Uterus (tissue), 4 donors: ENCODE measurements around the gene PTGIS. TPM values are rescaled to one million over a fixed set of nuclear protein-coding genes. Genes with fewer than 3 reads are reported as not detected.

Experiments
- DNase-seq, 2 donors: peaks; one replicate each; pipeline ENCODE4 v3.0.0-alpha.2; 2019 to 2020
- H3K27ac ChIP-seq, 2 donors: fragments of 200-600 bp; sonication (generic); 1 replicate in 1 of 2; 2 replicates in 1 of 2; pipeline ENCODE4 v1.5.1; 2016 to 2018
- H3K27me3 ChIP-seq, 2 donors: fragments of 200-600 bp; sonication (generic); one replicate each; pipeline ENCODE4 v1.5.1; 2018 to 2019; ENCODE audit warnings: control low read depth in 1 of 2
- H3K36me3 ChIP-seq, 2 donors: fragments of 200-600 bp; sonication (generic); one replicate each; pipeline ENCODE4 v1.5.1; 2019; ENCODE audit warnings: control low read depth in 1 of 2
- H3K4me1 ChIP-seq, 2 donors: fragments of 200-600 bp; sonication (generic); one replicate each; pipeline ENCODE4 v1.5.1; 2018 to 2019; ENCODE audit warnings: control low read depth in 1 of 2
- H3K4me3 ChIP-seq, 2 donors: fragments of 200-600 bp; sonication (generic); 1 replicate in 1 of 2; 2 replicates in 1 of 2; pipeline ENCODE4 v1.5.1; 2018 to 2019; ENCODE audit warnings: mild to moderate bottlenecking in 1 of 2
- H3K9me3 ChIP-seq, 2 donors: fragments of 200-600 bp; sonication (generic); one replicate each; pipeline ENCODE4 v1.5.1; 2019; ENCODE audit warnings: control low read depth in 1 of 2
- CTCF ChIP-seq, 4 experiments: fragments of 200-600 bp in 2 of 4; fragments of 450-650 bp in 2 of 4; sonication (generic) in 2 of 4; IDR thresholded peaks; one replicate each; pipeline ENCODE4 v1.5.1; 2016 to 2019; ENCODE audit warnings: antibody characterized with exemption in 4 of 4, mild to moderate bottlenecking in 2 of 4, moderate library complexity in 1 of 4
- POLR2A ChIP-seq, 2 donors: fragments of 450-650 bp; IDR thresholded peaks; one replicate each; pipeline ENCODE4 v1.6.1; 2016; ENCODE audit warnings: antibody characterized with exemption in 2 of 2, mild to moderate bottlenecking in 1 of 2, moderate library complexity in 1 of 2
- intact Hi-C: fragments of 100-400 bp; cut with DNase I; formaldehyde crosslinking; loops from one replicate; pipeline ENCODE4 v1.15.1; 2023; ENCODE audit warnings: low total_unique reads
- total RNA-seq, 4 donors: library from RNA; depleted of rRNA in 3 of 4; stranded (reverse); fragments of >200 nt in 3 of 4; gene quantifications; one replicate each; pipeline versions ENCODE4 v1.1.0 to v1.2.4, GENCODE V29; 2014 to 2023
- donor health status: DM: yes; HTN: yes; CAD: no.

PTGIS gene
- total RNA-seq, 4 donors from 2014 or later, result 64.7 to 460 (median 140) TPM

- Histone ChIP-seq H3K27me3 (no peaks in the 10 kb centered on the region), H3K36me3 (no peaks in the 10 kb centered on the region), H3K9me3 (no peaks in the 10 kb centered on the region), H3K4me1 (no peaks in the 10 kb centered on the region), H3K27ac (no peak overlapping the region), H3K4me3 (no peak overlapping the region)
- intact Hi-C loops, result no loop called here
- no peak for TF ChIP-seq POLR2A (IDR thresholded peaks at IDR 0.05)
- TF ChIP-seq CTCF (IDR thresholded peaks at IDR 0.05), result no peak
- DNase-seq, result no peak
These were observed 92.5 kb downstream of the PTGIS start for GRCh38 chr20:49475292-49476015.

- Histone ChIP-seq H3K27me3 (no peaks in the 10 kb centered on the region), H3K4me3 (no peak overlapping the region), H3K36me3 (no peaks in the 10 kb centered on the region), H3K4me1 (no peaks in the 10 kb centered on the region), H3K27ac (no peak overlapping the region), H3K9me3 (no peaks in the 10 kb centered on the region)
- no peak for DNase-seq
- intact Hi-C loops, result no loop called here
- no peak for TF ChIP-seq CTCF (IDR thresholded peaks at IDR 0.05)
- TF ChIP-seq POLR2A (IDR thresholded peaks at IDR 0.05), result no peak
These were observed 96.5 kb downstream of the PTGIS start for GRCh38 chr20:49471397-49471796.

GRCh38 chr20:49470922-49471321 is 97.0 kb downstream of the PTGIS start:
- H3K36me3 ChIP-seq, result no peaks in the 10 kb centered on the region
- H3K9me3 ChIP-seq, result no peaks in the 10 kb centered on the region
- TF ChIP-seq POLR2A (IDR thresholded peaks at IDR 0.05) (no peak), CTCF (IDR thresholded peaks at IDR 0.05) (no peak)
- intact Hi-C loops, result no loop called here
- H3K27ac ChIP-seq, result no peak overlapping the region
- no peaks in the 10 kb centered on the region for H3K27me3 ChIP-seq
- no peak for DNase-seq
- H3K4me1 ChIP-seq, result no peaks in the 10 kb centered on the region
- no peak overlapping the region for H3K4me3 ChIP-seq

GRCh38 chr20:49469060-49469459 is 98.9 kb downstream of the PTGIS start:
- no peak for DNase-seq
- H3K27ac ChIP-seq, result no peak overlapping the region
- no peak overlapping the region for H3K4me3 ChIP-seq
- intact Hi-C loops, result no loop called here
- no peaks in the 10 kb centered on the region for H3K27me3 ChIP-seq
- no peaks in the 10 kb centered on the region for H3K4me1 ChIP-seq
- no peaks in the 10 kb centered on the region for H3K36me3 ChIP-seq
- H3K9me3 ChIP-seq, result no peaks in the 10 kb centered on the region
- TF ChIP-seq CTCF (IDR thresholded peaks at IDR 0.05), result no peak
- no peak for TF ChIP-seq POLR2A (IDR thresholded peaks at IDR 0.05)

- no peak for DNase-seq
- intact Hi-C loops, result no loop called here
- TF ChIP-seq POLR2A (IDR thresholded peaks at IDR 0.05) (no peak), CTCF (IDR thresholded peaks at IDR 0.05) (no peak)
- H3K4me3 ChIP-seq, result no peak overlapping the region
- no peaks in the 10 kb centered on the region for H3K4me1 ChIP-seq
- no peaks in the 10 kb centered on the region for H3K27me3 ChIP-seq
- H3K27ac ChIP-seq, result no peak overlapping the region
- H3K36me3 ChIP-seq, result no peaks in the 10 kb centered on the region
- H3K9me3 ChIP-seq, result no peaks in the 10 kb centered on the region
These were observed 99.5 kb downstream of the PTGIS start for GRCh38 chr20:49468412-49468811.
